GM19023 (cell line): ENCODE results near the gene STXBP5.

Experiments
- ATAC-seq: cut with Tn5 transposase; IDR thresholded peaks from one replicate; pipeline ENCODE4 v1.9.1; 2021; ENCODE audit warnings: mild to moderate bottlenecking, moderate library complexity; ENCODE audit not compliant: unreplicated experiment

STXBP5 gene

DNA sequence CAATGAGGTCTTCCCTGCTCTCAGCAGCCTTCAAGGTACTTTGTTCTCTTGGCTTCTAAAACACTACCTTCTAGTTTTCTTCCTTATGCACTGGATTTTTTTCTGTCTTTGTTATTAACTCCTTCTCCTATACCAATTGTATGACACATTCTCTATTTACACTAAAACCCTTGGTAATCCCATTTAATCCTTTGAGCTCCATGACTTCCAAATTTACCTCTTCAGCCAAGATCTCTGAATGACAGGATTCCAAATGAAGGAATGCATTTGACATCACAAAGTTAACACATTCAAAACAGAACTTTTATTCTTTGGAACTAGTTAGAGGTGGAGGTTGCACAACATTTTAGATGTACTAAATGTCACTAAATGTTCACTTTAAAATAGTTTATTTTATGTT is 217.7 kb downstream of the STXBP5 start:
- no peak for ATAC-seq

GRCh38 chr6:147423111-147423510 is 218.9 kb downstream of the STXBP5 start:
- ATAC-seq: no peak

DNA sequence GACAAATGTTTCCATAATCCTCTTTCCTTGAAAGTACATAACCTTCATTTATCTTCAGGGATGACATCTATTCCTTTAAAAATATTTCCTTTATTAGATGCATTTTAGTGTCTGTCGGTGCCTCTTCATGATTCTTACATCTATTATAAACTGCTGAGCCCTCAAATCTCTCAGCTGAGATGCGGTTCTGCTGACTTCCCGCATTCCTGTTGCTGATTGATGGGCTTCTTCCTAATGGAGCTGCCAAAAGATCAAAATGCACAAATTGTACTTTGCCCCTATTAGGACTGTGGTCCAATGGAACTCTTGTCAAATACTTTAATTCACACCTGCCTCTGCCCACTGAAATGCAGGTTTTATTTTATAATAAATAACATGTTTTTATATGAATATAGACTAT is 225.6 kb downstream of the STXBP5 start:
- ATAC-seq: no peak

DNA sequence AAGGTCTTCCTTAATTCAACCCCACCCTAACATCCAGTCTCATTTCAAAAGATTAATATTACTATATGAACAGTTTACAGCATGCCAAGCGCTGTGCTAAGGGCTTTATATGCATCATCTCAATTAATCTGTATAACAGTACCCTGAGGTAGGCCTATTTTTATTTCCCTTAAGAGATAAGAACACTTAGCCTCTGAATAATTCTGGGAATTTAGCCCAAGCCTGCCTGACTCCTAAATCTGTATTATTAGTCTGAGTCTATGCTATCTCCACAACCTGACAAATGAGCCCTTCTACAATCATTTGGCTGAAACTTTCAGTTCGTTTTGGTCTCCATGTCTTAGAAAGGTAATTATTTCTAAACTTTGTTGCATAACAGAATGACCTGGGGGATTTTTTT is 226.6 kb downstream of the STXBP5 start:
- no peak for ATAC-seq

- ATAC-seq: no peak
These were observed 229.9 kb downstream of the STXBP5 start for GRCh38 chr6:147434076-147434475.

DNA sequence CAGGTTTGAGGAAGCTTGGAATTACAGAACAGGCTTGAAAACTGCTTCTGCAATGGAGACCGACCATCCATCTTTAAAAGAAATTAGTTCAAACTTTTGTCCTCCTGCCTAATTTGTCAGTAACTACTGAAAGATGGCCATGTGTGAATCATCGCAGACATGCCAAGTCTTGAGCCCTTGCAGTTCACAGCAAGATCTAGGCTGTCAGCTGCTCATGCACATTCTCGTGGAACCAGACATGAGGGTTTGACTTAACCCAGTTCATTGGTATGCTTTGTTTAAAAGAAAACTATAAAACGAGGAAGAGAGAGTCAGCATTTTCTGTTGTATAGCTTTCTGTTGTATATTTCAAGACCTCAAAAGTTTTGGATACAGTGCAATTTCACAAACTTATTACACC is 230.3 kb downstream of the STXBP5 start:
- ATAC-seq: no peak

- no peak for ATAC-seq
These were observed 233.4 kb downstream of the STXBP5 start for GRCh38 chr6:147437615-147438014.

DNA sequence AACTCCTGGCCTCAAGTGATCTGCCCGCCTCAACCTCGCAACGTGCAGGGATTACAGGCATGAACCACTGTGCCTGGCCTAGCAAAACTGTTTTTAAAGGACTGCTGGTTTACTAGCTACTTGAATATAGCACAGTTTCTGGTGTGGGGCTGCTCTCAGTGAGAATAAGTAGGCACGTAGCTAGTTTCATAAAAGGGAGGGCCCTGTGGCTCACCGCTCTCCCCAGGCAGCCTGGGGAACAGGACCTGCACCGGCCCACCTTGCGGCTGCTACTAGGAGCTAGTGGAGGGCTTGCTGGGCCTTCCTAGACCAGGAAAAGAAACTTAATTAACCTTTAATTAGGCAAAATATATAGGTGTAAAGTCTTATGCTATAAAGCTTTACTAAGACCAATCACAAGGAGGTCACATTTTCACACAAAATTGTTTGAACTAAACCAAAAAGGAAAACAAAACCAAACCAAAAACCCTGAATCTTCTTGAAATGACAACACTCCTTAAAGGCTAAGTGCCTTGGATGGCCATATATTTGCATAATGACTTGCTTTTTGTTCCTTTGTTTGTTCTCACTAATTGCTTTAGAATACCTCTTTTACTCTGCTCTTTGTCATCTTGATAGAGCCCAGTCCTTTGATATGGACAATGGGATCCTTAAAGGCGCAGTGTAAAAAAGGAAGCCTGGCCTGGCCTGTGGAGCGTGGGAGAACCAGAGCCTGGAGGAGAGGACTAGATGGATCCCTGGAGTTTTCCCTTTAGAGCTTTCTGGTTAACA is 234.7 kb downstream of the STXBP5 start:
- peak; percentile 68 for ATAC-seq
